Ishikawa (cell line): ENCODE data around the gene EEF1AKMT3.

Experiments used
- EP300 ChIP-seq: IDR thresholded peaks from 2 replicates; pipeline ENCODE4 v1.6.1; 2012; ENCODE audit warnings: borderline replicate concordance
- FOXM1 ChIP-seq: IDR thresholded peaks from 2 replicates; pipeline ENCODE4 v1.6.1; 2012; ENCODE audit warnings: low read depth, borderline replicate concordance
- RAD21 ChIP-seq: IDR thresholded peaks from 2 replicates; pipeline ENCODE4 v1.6.1; 2012; ENCODE audit warnings: low read depth
- TAF1 ChIP-seq: IDR thresholded peaks from 2 replicates; pipeline ENCODE4 v1.6.1; 2012; ENCODE audit warnings: low read depth, mild to moderate bottlenecking
- TCF12 ChIP-seq: IDR thresholded peaks from 2 replicates; pipeline ENCODE4 v1.6.1; 2012; ENCODE audit warnings: low read depth
- TEAD4 ChIP-seq: IDR thresholded peaks from 2 replicates; pipeline ENCODE4 v1.6.1; 2012
- YY1 ChIP-seq: IDR thresholded peaks from 2 replicates; pipeline ENCODE4 v1.6.1; 2012; ENCODE audit warnings: low read depth

DNA sequence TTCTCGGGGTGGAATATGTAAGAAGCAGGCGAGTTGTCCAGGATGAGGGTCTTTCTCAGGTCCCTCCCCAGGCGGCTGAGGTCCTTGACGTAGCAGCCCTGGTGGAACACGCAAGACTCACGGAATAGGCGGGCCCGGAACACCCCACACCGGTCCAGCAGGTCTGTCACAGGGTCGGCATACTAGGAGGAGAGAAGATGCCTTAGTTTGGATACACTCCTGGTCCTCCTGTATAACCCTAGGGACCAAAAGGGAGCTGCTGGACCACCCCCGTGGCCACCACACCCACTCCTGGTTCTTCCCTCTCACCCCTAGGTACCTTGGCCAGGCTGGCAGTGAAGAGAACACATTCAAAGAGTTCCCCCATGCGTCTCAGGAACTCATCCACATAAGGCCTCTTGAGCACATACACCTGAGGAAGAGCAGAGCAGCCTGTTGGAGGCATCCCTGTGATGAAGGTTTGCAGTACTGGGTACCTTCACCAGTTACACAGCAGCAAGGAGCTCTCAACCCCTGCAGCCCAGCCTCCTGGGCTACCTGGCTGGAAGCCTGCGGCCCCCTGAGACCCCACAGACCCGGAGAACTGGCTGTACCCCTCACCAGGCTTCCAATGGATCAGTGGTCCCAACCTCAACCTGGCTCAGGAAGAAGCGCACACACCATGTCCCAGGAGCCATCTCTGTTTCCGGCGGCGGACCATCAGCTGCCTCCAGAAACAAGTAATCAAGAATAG lies 51.7 kb downstream of the EEF1AKMT3 start:
- no peak for TF ChIP-seq TAF1
- no peak for TF ChIP-seq YY1
- no peak for TF ChIP-seq FOXM1
- TF ChIP-seq EP300: no peak
- no peak for TF ChIP-seq RAD21
- no peak for TF ChIP-seq TEAD4
- TF ChIP-seq TCF12: no peak
